ENCODE measurements around the gene GABRB2.

DNA sequence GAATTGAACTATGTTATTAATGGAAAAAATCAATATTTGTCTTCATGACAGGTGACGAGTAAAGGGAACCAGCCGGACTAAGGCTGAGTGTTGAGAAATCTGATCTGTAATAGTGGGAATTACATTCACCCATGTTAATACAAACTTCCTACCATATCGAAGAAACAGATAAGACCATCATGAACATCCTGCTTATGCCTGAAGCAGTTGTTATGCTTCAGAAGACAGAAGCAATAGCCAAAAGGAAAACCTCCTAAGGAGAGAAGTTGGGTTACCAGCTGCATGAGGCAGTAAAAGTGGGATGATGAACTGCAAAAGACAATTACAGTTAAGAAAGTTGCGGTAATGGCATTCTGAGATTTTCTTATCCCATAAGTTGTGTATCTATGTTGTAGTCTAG is 281.5 kb downstream of the GABRB2 start:
- TF ChIP-seq, protein P1, sequence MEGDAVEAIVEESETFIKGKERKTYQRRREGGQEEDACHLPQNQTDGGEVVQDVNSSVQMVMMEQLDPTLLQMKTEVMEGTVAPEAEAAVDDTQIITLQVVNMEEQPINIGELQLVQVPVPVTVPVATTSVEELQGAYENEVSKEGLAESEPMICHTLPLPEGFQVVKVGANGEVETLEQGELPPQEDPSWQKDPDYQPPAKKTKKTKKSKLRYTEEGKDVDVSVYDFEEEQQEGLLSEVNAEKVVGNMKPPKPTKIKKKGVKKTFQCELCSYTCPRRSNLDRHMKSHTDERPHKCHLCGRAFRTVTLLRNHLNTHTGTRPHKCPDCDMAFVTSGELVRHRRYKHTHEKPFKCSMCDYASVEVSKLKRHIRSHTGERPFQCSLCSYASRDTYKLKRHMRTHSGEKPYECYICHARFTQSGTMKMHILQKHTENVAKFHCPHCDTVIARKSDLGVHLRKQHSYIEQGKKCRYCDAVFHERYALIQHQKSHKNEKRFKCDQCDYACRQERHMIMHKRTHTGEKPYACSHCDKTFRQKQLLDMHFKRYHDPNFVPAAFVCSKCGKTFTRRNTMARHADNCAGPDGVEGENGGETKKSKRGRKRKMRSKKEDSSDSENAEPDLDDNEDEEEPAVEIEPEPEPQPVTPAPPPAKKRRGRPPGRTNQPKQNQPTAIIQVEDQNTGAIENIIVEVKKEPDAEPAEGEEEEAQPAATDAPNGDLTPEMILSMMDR (IDR thresholded peaks at IDR 0.05) = no peak
- TF ChIP-seq POLR2A (IDR thresholded peaks at IDR 0.05) = no peak

All from adrenal gland (tissue), 5 donors.